Activated T-cell treated with anti-CD3 and anti-CD28 coated beads, Interleukin-2, amount 50 U/mL, for 72 hours (primary cell): ENCODE measurements around the gene FAM162A. TPM values are rescaled to one million over a fixed set of nuclear protein-coding genes. Genes with fewer than 3 reads are reported as not detected.

ENCODE experiments used
- ATAC-seq, 2 donors: fragments of 150-1000 bp; cut with Tn5 transposase; replicated peaks in 1 of 2; 2 replicates each; pipeline ENCODE4 v1.10.0; 2021; ENCODE audit warnings: moderate library complexity in 2 of 2, mild to moderate bottlenecking in 1 of 2
- DNase-seq, 2 donors: peaks; one replicate each; pipeline ENCODE4 v3.0.0; 2021 to 2022; ENCODE audit warnings: mixed read lengths in 1 of 2
- H3K27ac Mint-ChIP-seq: one replicate; pipeline ENCODE4 v1.8.0; 2022; ENCODE audit warnings: mild to moderate bottlenecking, moderate library complexity, mixed read lengths
- H3K27me3 Mint-ChIP-seq: one replicate; pipeline ENCODE4 v1.8.0; 2022; ENCODE audit warnings: low read depth, mixed read lengths
- H3K36me3 Mint-ChIP-seq, 2 donors: one replicate each; pipeline ENCODE4 v1.8.0; 2022; ENCODE audit warnings: mixed read lengths in 2 of 2, mild to moderate bottlenecking in 1 of 2; ENCODE audit not compliant: insufficient read depth in 2 of 2
- H3K4me1 Mint-ChIP-seq: one replicate; pipeline ENCODE4 v1.8.0; 2022; ENCODE audit warnings: low read depth, mixed read lengths
- H3K4me3 Mint-ChIP-seq, 2 donors: one replicate each; pipeline ENCODE4 v1.8.0; 2022; ENCODE audit warnings: mild to moderate bottlenecking in 2 of 2, mixed read lengths in 2 of 2, moderate library complexity in 2 of 2
- H3K9me3 Mint-ChIP-seq, 2 donors: one replicate each; pipeline ENCODE4 v1.8.0; 2022; ENCODE audit warnings: mixed read lengths in 2 of 2
- total RNA-seq, 2 donors: library from RNA; stranded (reverse); gene quantifications; one replicate each; pipeline ENCODE4 v1.2.3, GENCODE V29; 2022

FAM162A gene
- total RNA-seq: 10 to 100 TPM; 79.0 to 94.8 TPM

DNA sequence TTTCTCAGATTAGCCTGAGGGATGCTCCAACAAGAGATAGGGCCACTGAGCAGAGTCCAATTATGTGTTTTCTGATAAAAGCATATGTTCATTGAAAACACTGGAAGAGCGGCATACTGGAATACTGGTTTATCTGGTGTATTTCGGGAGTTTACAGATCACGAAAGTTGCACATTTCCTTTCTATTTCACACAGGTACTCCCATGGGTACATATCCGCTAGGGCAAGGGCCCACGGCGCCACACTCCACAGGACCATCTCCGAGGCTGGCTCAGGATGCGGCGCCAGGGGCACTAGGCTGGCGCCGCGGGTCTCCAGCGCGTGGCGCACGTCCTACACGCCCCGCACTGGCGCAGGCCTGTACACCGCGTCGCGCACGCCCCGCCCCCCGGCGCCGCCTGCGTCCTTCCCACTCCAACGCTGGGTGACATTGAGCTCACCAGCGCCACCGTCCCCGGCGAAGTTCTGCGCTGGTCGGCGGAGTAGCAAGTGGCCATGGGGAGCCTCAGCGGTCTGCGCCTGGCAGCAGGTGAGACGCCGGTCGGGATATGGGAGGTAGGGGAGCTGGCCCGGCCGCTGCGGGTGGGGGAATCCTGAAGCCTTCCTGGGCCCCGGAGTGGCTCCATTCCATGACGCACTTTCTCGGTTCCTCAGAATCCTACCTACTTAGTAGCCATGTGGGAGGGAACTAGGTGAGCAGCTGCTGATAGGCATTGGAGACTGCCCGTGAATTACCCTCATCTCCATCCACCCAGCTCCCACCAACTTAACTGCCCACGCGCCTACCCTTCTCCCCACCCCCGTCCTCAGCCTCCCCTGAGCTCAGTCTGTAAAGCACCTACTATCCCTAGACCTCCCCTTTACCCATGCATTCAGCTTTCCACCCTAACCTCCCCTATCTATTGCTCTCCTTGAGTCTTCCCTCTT, at the start of gene FAM162A:
TSS of gene FAM162A (plus strand) at position 412 of the 927 bp plus-strand sequence. CDS start at position 496, 84 bp downstream.
- Mint-ChIP-seq H3K27me3 (no peaks in the 10 kb centered on the region), H3K27ac (peak within 1 kb of the TSS; percentile 97), H3K4me1 (peaks cover 79% of the 10 kb centered on the region), H3K4me3 (peak within 1 kb of the TSS; percentile 90 to 97), H3K36me3 (peaks cover 6 to 10% of the 10 kb centered on the region in 2 donors), H3K9me3 (no peaks in the 10 kb centered on the region)
- DNase-seq: peak; percentile 96 to 98
- ATAC-seq: peak; percentile 97 to 98

DNA sequence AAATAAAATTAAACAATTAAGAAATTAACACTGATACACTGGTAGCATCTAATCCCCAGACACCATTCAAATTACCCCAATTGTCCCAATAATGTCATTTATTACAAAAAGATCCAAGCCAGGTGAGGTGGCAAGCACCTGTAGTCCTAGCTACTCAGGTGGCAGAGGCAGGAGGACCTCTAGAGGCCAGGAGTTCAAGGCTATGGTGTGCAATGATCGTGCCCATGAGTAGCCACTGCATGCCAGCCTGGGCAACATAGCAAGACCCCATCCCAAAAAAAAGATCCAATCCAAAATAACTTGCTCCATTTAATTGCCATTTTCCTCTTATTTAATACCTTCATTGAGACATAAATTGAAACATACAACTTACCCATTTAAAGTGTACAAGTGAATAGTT, 41.2 kb upstream of the FAM162A start:
- H3K36me3 Mint-ChIP-seq: no peaks in the 10 kb centered on the region
- peaks cover 0 to 2% of the 10 kb centered on the region in 2 donors for H3K9me3 Mint-ChIP-seq

DNA sequence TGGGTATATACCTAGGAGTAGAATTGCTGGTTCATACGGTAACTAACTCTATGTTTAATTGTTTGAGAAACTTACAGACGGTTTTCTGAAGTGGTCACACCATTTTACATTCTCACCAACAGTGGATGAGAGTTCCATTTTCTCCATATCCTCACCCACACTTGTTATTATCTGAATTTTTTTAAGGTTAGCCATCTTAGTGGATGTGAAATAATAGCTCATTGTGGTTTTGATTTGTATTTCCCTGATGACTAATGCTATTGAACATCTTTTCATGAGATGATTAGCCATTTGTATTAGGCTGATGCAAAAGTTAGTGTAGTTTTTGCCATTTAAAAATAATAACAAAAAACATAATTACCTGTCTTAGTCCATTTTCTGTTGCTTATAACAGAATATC, 40.3 kb upstream of the FAM162A start:
- Mint-ChIP-seq H3K9me3 (peaks cover 2% of the 10 kb centered on the region in 2 donors), H3K4me3 (no peak overlapping the region), H3K27ac (no peak overlapping the region), H3K4me1 (no peaks in the 10 kb centered on the region), H3K27me3 (peaks cover 6% of the 10 kb centered on the region), H3K36me3 (no peaks in the 10 kb centered on the region)
- DNase-seq (no peak), ATAC-seq (no peak)

More for the DNA sequence above, 41.2 kb upstream of the FAM162A start:
- no peak overlapping the region for H3K4me3 Mint-ChIP-seq
- ATAC-seq (no peak), DNase-seq (no peak)
- H3K27ac Mint-ChIP-seq: no peak overlapping the region
- peaks cover 8% of the 10 kb centered on the region for H3K27me3 Mint-ChIP-seq
- no peaks in the 10 kb centered on the region for H3K4me1 Mint-ChIP-seq

- no peak overlapping the region for H3K4me3 Mint-ChIP-seq
- peaks cover 0 to 2% of the 10 kb centered on the region in 2 donors for H3K9me3 Mint-ChIP-seq
- H3K27me3 Mint-ChIP-seq: no peaks in the 10 kb centered on the region
- H3K4me1 Mint-ChIP-seq: peaks cover 5% of the 10 kb centered on the region
- ATAC-seq (no peak), DNase-seq (no peak)
- H3K36me3 Mint-ChIP-seq: no peaks in the 10 kb centered on the region
- H3K27ac Mint-ChIP-seq: no peak overlapping the region
Observed at GRCh38 chr3:122349171-122349570, 34.8 kb upstream of the FAM162A start.

DNA sequence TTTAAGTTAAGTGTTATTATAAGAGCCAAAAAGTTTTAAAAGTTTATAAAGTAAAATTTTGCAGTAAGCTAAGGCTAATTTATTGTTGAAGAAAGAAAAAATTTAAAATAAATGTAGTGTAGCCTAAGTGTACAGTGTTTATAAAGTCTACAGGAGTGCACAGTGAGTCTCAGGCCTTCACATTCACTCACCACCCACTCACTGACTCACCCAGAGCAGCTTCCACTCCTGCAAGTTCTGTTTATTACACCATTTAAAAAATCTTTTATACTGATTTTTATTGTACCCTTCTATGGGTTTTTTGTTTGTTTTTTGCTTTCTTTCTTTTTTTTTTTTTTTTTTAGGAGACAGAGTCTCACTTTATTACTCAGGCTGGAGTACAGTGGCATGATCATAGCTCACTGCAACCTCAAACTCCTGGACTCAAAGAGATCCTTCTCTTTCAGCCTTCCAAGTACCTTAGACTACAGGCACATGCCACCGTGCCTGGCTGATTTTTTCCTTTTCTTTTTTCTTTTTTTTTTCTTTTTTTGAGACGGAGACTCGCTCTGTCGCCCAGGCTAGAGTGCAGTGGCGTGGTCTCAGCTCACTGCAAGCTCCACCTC, 33.1 kb upstream of the FAM162A start:
- no peaks in the 10 kb centered on the region for H3K27me3 Mint-ChIP-seq

DNA sequence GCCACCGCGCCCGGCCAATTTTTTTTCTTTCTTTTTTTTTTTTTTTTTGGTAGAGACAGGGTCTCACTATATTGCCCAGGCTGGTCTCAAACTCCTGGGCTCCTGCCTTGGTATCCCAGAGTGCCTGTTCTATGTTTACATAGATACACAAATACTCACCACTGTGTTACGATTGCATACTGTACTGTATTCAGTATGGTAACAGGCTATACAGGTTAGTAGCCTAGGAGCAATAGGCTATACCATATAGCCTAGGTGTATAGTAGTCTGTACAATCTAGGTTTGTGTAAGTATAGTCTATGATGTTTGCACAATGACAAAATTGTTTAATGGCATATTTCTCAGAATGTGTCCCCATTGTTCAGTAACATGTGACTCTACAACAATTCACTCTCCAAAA, 32.4 kb upstream of the FAM162A start:
- peaks cover 0 to 2% of the 10 kb centered on the region in 2 donors for H3K9me3 Mint-ChIP-seq
- H3K27me3 Mint-ChIP-seq: no peaks in the 10 kb centered on the region
- H3K36me3 Mint-ChIP-seq: no peaks in the 10 kb centered on the region
- H3K4me3 Mint-ChIP-seq: no peak overlapping the region
- DNase-seq (no peak), ATAC-seq (no peak)
- peaks cover 5% of the 10 kb centered on the region for H3K4me1 Mint-ChIP-seq
- no peak overlapping the region for H3K27ac Mint-ChIP-seq

More for the DNA sequence above, 33.1 kb upstream of the FAM162A start:
- peaks cover 5% of the 10 kb centered on the region for H3K4me1 Mint-ChIP-seq
- no peak overlapping the region for H3K4me3 Mint-ChIP-seq
- no peaks in the 10 kb centered on the region for H3K36me3 Mint-ChIP-seq
- H3K9me3 Mint-ChIP-seq: peaks cover 0 to 2% of the 10 kb centered on the region in 2 donors
- ATAC-seq (peak; percentile 41 to 57), DNase-seq (peak in 1 of 2 donors; percentile 7)
- H3K27ac Mint-ChIP-seq: no peak overlapping the region

DNA sequence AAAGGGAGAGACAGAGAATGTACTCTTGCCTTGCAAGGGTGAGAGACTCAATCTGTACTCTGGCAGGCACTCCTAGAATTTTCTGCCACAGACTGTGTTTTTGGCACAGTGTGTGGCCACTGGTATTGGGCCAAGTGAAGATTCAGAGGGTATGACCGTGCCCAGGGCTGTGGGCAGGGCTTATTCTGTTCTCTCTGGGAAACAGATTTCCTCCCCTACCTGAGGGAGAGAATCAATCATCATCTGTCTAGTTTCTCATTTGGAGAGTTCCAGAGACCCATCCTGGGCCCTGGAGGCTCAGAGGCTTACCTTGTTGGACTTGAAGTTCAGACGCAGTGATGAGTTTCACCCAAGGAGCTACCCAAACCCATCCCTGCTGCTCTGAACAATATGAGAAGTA, 30.8 kb upstream of the FAM162A start:
- H3K27ac Mint-ChIP-seq: no peak overlapping the region
- H3K9me3 Mint-ChIP-seq: no peaks in the 10 kb centered on the region
- H3K36me3 Mint-ChIP-seq: peaks cover 0 to 1% of the 10 kb centered on the region in 2 donors
- H3K27me3 Mint-ChIP-seq: no peaks in the 10 kb centered on the region
- peaks cover 5% of the 10 kb centered on the region for H3K4me1 Mint-ChIP-seq
- H3K4me3 Mint-ChIP-seq: no peak overlapping the region
- no peak for ATAC-seq
- DNase-seq: no peak

- ATAC-seq: no peak
- peaks cover 12% of the 10 kb centered on the region for H3K4me1 Mint-ChIP-seq
- no peak for DNase-seq
- H3K4me3 Mint-ChIP-seq: no peak overlapping the region
- no peaks in the 10 kb centered on the region for H3K9me3 Mint-ChIP-seq
- H3K27ac Mint-ChIP-seq: no peak overlapping the region
- H3K36me3 Mint-ChIP-seq: peaks cover 0 to 1% of the 10 kb centered on the region in 2 donors
- H3K27me3 Mint-ChIP-seq: no peaks in the 10 kb centered on the region
Observed at GRCh38 chr3:122353893-122354401, 30.0 kb upstream of the FAM162A start.

DNA sequence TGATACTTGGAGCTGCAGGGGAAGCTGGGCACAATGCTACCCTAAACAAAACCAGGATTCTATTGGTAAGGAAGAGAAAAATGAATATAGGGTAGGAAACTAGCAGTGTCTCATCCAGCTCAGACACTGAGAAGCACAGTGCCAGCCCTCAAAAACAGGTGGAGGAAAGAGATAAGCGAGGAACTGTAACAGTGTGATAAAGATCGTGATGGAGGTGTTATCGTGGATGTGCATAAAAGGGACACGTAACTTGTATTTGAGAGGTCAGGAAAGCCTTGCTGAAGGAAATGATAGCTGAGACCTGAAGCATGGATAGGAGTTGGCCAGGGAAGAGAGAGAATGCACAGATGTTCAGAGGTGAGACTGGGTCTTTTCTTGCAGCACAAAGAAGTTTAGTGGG, 28.4 kb upstream of the FAM162A start:
- Mint-ChIP-seq H3K27me3 (no peaks in the 10 kb centered on the region), H3K36me3 (peaks cover 1 to 7% of the 10 kb centered on the region in 2 donors), H3K9me3 (no peaks in the 10 kb centered on the region), H3K27ac (no peak overlapping the region), H3K4me3 (no peak overlapping the region), H3K4me1 (peaks cover 13% of the 10 kb centered on the region)
- ATAC-seq: no peak
- DNase-seq: no peak

- Mint-ChIP-seq H3K27ac (no peak overlapping the region), H3K27me3 (no peaks in the 10 kb centered on the region), H3K36me3 (peaks cover 1 to 7% of the 10 kb centered on the region in 2 donors), H3K4me1 (peaks cover 8% of the 10 kb centered on the region), H3K4me3 (no peak overlapping the region), H3K9me3 (no peaks in the 10 kb centered on the region)
- ATAC-seq (peak in 1 of 2 donors; percentile 48), DNase-seq (peak; percentile 18 to 24)
Observed at GRCh38 chr3:122356402-122356801, 27.6 kb upstream of the FAM162A start.

GRCh38 chr3:122357828-122358702, 25.9 kb upstream of the FAM162A start:
- ATAC-seq: no peak
- Mint-ChIP-seq H3K36me3 (peaks cover 3 to 10% of the 10 kb centered on the region in 2 donors), H3K4me3 (no peak overlapping the region), H3K9me3 (no peaks in the 10 kb centered on the region), H3K4me1 (peaks cover 9% of the 10 kb centered on the region), H3K27me3 (no peaks in the 10 kb centered on the region), H3K27ac (peak overlapping the region; percentile 78)
- DNase-seq: no peak

DNA sequence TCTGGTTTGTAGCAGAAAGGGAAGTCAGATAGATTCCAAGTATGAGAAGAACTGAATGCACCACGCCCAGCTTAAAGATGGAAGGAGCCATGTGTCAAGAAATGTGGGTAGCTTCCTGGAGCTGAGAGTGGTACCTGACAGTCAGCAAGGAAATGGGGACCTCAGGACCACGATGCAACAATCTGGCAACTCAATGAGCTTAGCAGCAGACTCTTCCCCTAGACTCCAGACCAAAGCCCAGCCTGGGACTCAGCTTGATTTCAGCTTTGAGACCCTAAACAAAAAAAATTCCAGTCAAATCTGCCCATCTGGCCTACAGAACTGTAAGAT, 25.3 kb upstream of the FAM162A start:
- Mint-ChIP-seq H3K27me3 (no peaks in the 10 kb centered on the region), H3K4me3 (no peak overlapping the region), H3K36me3 (peaks cover 3 to 13% of the 10 kb centered on the region in 2 donors), H3K27ac (peak overlapping the region; percentile 78), H3K9me3 (no peaks in the 10 kb centered on the region), H3K4me1 (peaks cover 13% of the 10 kb centered on the region)
- ATAC-seq (peak; percentile 31 to 51), DNase-seq (no peak)
